ENCODE data around the gene CABS1. TPM values are rescaled to one million over a fixed set of nuclear protein-coding genes. Genes with fewer than 3 reads are reported as not detected.

The CABS1 gene
- total RNA-seq, 4 donors from 2014 or later: not detected

DNA sequence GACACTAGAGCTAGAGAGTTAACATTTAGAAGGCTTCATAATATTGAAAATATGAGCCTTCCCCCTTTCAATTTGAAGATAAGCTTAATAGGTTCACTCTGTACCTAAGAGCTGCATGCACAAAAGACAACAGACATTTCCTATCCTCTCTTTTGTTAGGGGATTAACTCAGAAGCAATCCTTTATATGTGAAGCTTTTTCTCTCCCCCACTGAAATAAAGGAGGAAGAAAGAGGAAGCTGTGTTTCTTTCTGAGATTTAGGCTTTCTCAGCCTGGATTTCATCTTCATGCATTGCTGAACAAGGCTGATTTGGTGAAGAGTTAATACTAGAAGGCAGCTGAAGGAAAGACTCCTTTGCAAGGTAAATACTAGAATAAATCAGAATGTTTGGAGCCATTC lies 21.0 kb upstream of the CABS1 start:
- Histone ChIP-seq H3K27ac (no peak overlapping the region), H3K4me1 (no peaks in the 10 kb centered on the region), H3K27me3 (no peaks in the 10 kb centered on the region), H3K36me3 (no peaks in the 10 kb centered on the region), H3K9me3 (no peaks in the 10 kb centered on the region), H3K4me3 (no peak overlapping the region)
- DNase-seq (ENCODE audit: low spot score in 2 of 2): no peak
- TF ChIP-seq EP300 (IDR thresholded peaks at IDR 0.05) (no peak), POLR2A (IDR thresholded peaks at IDR 0.05) (no peak), CTCF (IDR thresholded peaks at IDR 0.05) (no peak)

DNA sequence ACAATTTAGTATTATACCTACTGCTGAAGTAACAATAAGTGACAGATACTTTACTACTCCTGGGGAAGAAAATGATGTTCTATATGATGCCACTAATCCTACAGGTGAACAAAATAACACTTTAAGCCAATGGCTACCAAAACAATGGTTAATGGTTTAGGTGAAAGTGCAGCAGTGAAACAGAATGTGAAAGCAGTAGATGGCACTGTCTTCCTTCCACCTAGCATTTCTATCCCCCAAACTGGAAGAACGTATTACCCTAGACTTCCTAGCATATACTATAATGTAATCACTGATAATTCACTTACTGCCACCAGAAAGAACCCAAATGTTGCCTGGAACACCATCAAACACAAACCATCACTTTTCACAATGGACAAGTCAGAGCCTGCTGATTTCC lies 18.9 kb upstream of the CABS1 start:
- Histone ChIP-seq H3K27ac (no peak overlapping the region), H3K4me1 (no peaks in the 10 kb centered on the region), H3K27me3 (no peaks in the 10 kb centered on the region), H3K9me3 (no peaks in the 10 kb centered on the region), H3K4me3 (no peak overlapping the region), H3K36me3 (no peaks in the 10 kb centered on the region)
- TF ChIP-seq EP300 (IDR thresholded peaks at IDR 0.05): no peak
- TF ChIP-seq CTCF (IDR thresholded peaks at IDR 0.05): no peak
- no peak for TF ChIP-seq POLR2A (IDR thresholded peaks at IDR 0.05)
- DNase-seq (ENCODE audit: low spot score in 2 of 2): no peak
- WGBS, 2 donors: 18 to 35% methylated on average over 1 of the region's 1 CpG

DNA sequence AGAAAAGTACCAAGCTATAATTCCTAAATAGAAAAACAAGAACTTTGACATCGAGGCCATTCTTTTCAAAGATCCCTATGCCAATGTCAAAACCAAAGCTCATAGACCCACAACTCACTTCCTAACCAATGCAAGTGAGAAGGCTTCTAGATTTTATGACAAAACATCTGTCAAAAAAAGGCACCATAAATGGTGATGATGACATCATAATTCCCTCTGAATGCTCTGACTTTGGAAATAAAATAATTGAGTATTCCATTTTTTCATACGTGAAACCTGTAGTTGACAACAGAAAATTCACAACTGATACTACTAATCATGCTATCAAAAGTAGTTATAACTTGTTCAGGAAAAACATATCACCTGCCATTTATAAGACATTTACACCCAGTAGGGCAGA lies 8.7 kb upstream of the CABS1 start:
- Histone ChIP-seq H3K9me3 (no peaks in the 10 kb centered on the region), H3K4me3 (no peak overlapping the region), H3K36me3 (no peaks in the 10 kb centered on the region), H3K27me3 (no peaks in the 10 kb centered on the region), H3K4me1 (no peaks in the 10 kb centered on the region), H3K27ac (no peak overlapping the region)
- WGBS, 2 donors: 85 to 95% methylated on average over 2 of the region's 2 CpGs
- TF ChIP-seq EP300 (IDR thresholded peaks at IDR 0.05) (no peak), CTCF (IDR thresholded peaks at IDR 0.05) (no peak)
- no peak for DNase-seq (ENCODE audit: low spot score in 2 of 2)

- DNase-seq (ENCODE audit: low spot score in 2 of 2): no peak
- Histone ChIP-seq H3K9me3 (no peaks in the 10 kb centered on the region), H3K4me3 (no peak overlapping the region), H3K27me3 (no peaks in the 10 kb centered on the region), H3K27ac (no peak overlapping the region), H3K4me1 (no peaks in the 10 kb centered on the region), H3K36me3 (no peaks in the 10 kb centered on the region)
- 72 to 77% methylated on average over 5 of the region's 5 CpGs for WGBS, 2 donors
- TF ChIP-seq POLR2A (IDR thresholded peaks at IDR 0.05) (no peak), EP300 (IDR thresholded peaks at IDR 0.05) (no peak), CTCF (IDR thresholded peaks at IDR 0.05) (no peak)
Measured at GRCh38 chr4:70336043-70336442, 1.3 kb downstream of the CABS1 start.

DNA sequence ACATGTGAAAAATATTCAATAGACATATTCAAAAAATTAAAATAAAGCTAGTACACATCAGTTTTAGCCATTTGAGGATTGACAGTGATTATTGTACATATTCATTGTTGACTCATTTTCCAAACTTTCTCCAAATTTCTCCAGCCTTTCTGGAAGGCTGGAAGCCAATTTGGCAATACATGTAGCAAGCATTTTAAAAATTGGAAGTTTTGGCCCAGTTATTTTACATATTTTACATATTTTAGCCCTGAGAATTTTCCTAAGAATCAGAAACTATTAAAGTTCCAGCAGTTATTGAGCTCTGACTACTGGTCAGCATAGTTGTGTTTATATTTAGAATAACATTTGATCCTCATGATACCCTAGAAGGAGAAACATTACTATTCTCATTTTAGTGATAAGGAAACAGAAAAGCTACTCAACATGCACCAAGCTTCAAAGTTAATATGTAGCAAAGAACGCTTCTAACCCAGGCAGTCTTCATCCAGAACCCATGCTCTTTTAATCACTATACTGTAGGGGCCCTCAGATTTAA lies 3.2 kb downstream of the CABS1 start:
- no peak for DNase-seq (ENCODE audit: low spot score in 2 of 2)
- Histone ChIP-seq H3K4me1 (no peaks in the 10 kb centered on the region), H3K27ac (no peak overlapping the region), H3K4me3 (no peak overlapping the region), H3K36me3 (no peaks in the 10 kb centered on the region), H3K9me3 (no peaks in the 10 kb centered on the region), H3K27me3 (no peaks in the 10 kb centered on the region)
- TF ChIP-seq EP300 (IDR thresholded peaks at IDR 0.05) (no peak), CTCF (IDR thresholded peaks at IDR 0.05) (no peak), POLR2A (IDR thresholded peaks at IDR 0.05) (no peak)
- WGBS, 2 donors: 19 to 40% methylated on average over 1 of the region's 1 CpG

Measured in tibial nerve (tissue), 4 donors.